Upper lobe of left lung (tissue), 6 donors: ENCODE data around the gene CYTH2. TPM values are rescaled to one million over a fixed set of nuclear protein-coding genes. Genes with fewer than 3 reads are reported as not detected.
A peak's percentile ranks its signal among the peaks of the same experiment; 100 is the strongest.

ENCODE experiments used
- ATAC-seq, 2 donors: fragments of 200-7000 bp; cut with Tn5 transposase; one replicate each; pipeline ENCODE4 v1.9.1; 2022; ENCODE audit warnings: mild to moderate bottlenecking in 2 of 2, moderate library complexity in 2 of 2; ENCODE audit not compliant: low FRiP score in 2 of 2
- DNase-seq, 2 donors: peaks; one replicate each; pipeline ENCODE4 v3.0.0-alpha.2; 2019 to 2020
- H3K27ac ChIP-seq, 4 donors: fragments of 200-600 bp; sonication (generic); one replicate each; pipeline ENCODE4 v1.5.1; 2016 to 2019
- H3K27me3 ChIP-seq, 4 donors: fragments of 200-600 bp; sonication (generic); one replicate each; pipeline ENCODE4 v1.5.1; 2017 to 2019
- H3K36me3 ChIP-seq, 4 donors: fragments of 200-600 bp; sonication (generic); one replicate each; pipeline ENCODE4 v1.5.1; 2016 to 2019
- H3K4me1 ChIP-seq, 4 donors: fragments of 200-600 bp; sonication (generic); one replicate each; pipeline ENCODE4 v1.5.1; 2018 to 2019
- H3K4me3 ChIP-seq, 4 donors: fragments of 200-600 bp; sonication (generic); one replicate each; pipeline ENCODE4 v1.5.1; 2017 to 2019; ENCODE audit warnings: mild to moderate bottlenecking in 2 of 4, moderate library complexity in 1 of 4
- H3K9me3 ChIP-seq, 4 donors: fragments of 200-600 bp; sonication (generic); one replicate each; pipeline ENCODE4 v1.5.1; 2018 to 2019
- EP300 ChIP-seq, 4 donors: sonication (generic); formaldehyde crosslinking; IDR thresholded peaks; one replicate each; pipeline ENCODE4 v1.5.1; 2017; ENCODE audit warnings: antibody characterized with exemption in 4 of 4, control low read depth in 2 of 4
- POLR2A ChIP-seq, 4 donors: fragments of 450-650 bp; IDR thresholded peaks; one replicate each; pipeline ENCODE4 v1.5.1; 2016 to 2017; ENCODE audit warnings: antibody characterized with exemption in 4 of 4, mild to moderate bottlenecking in 2 of 4
- POLR2AphosphoS5 ChIP-seq, 2 donors: sonication (generic); formaldehyde crosslinking; IDR thresholded peaks; one replicate each; pipeline ENCODE4 v1.5.1; 2017; ENCODE audit warnings: antibody characterized with exemption in 2 of 2
- WGBS, 2 donors: methylation state at CpG; one replicate each; pipeline ENCODE4 v1.1.5; 2017 to 2018; 5-methylcytosine and 5-hydroxymethylcytosine counted together
- total RNA-seq, 6 donors: library from RNA; depleted of rRNA in 4 of 6; stranded (reverse); fragments of >200 nt in 4 of 6; gene quantifications; one replicate each; pipeline versions ENCODE4 v1.1.0 to v1.2.1, GENCODE V29; 2016 to 2021
- TF ChIP-seq, protein P1 (sequence below), 6 experiments: fragments of 450-650 bp in 4 of 6; fragments of 200-600 bp in 2 of 6; sonication (generic) in 2 of 6; IDR thresholded peaks; one replicate each; pipeline ENCODE4 v1.5.1; 2016 to 2019; ENCODE audit warnings: antibody characterized with exemption in 6 of 6
- donor health status: DM: no; HTN: no; CAD: no; lungs with moderate emphysema.
- donor health status: DM: no; HTN: yes; CAD: no; lungs with severe emphysema.

The CYTH2 gene
- total RNA-seq, 6 donors from 2014 or later, result 53.4 to 195 (median 77.0) TPM

DNA sequence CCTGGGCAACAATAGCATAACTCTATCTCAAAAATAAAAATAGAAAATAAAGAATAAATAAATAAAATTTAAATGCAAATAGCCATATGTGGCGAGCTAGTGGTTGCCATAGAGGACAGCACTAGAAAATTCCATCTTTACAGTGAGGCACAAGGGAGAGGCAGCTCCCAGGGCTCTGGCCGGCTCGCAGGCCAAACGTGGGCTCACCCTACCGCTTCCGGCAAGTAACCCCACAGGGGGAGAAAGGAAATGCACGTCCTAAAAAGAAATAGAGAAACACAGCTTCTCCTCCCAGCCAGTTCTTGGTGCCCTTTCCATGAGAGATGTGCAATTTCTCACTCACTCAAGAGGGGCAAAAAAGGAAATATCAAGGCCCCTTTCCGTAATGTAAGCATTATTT lies 35.8 kb upstream of the CYTH2 start:
- Histone ChIP-seq H3K9me3 (no peaks in the 10 kb centered on the region), H3K27ac (no peak overlapping the region), H3K36me3 (no peaks in the 10 kb centered on the region), H3K4me3 (no peak overlapping the region), H3K4me1 (no peaks in the 10 kb centered on the region), H3K27me3 (no peaks in the 10 kb centered on the region)
- DNase-seq (no peak), ATAC-seq (no peak)
- TF ChIP-seq, protein P1, sequence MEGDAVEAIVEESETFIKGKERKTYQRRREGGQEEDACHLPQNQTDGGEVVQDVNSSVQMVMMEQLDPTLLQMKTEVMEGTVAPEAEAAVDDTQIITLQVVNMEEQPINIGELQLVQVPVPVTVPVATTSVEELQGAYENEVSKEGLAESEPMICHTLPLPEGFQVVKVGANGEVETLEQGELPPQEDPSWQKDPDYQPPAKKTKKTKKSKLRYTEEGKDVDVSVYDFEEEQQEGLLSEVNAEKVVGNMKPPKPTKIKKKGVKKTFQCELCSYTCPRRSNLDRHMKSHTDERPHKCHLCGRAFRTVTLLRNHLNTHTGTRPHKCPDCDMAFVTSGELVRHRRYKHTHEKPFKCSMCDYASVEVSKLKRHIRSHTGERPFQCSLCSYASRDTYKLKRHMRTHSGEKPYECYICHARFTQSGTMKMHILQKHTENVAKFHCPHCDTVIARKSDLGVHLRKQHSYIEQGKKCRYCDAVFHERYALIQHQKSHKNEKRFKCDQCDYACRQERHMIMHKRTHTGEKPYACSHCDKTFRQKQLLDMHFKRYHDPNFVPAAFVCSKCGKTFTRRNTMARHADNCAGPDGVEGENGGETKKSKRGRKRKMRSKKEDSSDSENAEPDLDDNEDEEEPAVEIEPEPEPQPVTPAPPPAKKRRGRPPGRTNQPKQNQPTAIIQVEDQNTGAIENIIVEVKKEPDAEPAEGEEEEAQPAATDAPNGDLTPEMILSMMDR (IDR thresholded peaks at IDR 0.05), result no peak
- TF ChIP-seq POLR2A (IDR thresholded peaks at IDR 0.05) (no peak), EP300 (IDR thresholded peaks at IDR 0.05) (no peak), POLR2AphosphoS5 (IDR thresholded peaks at IDR 0.05) (no peak)
- 59 to 62% methylated on average over 8 of the region's 8 CpGs for WGBS, 2 donors

DNA sequence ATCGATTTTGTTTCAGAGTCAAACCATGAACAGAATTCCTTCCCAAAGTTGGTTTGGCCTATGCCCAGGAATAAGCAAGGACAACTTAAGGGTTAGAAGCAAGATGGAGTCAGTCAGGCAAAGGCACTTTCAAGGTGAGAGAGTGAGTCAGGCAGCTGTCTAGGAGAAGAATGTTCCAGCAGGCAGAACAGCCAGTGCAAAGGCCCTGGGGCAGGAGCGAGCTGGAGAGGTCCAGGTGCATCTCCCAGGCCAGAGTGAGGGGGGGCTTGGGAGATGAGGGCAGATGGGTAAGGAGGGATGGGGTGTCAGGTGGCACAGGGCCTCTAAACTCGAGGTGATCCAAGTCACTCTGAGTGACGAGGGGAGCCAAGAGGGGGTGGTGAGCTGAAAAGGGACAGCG lies 32.6 kb upstream of the CYTH2 start:
- no peak overlapping the region for H3K27ac ChIP-seq
- H3K4me1 ChIP-seq, result no peaks in the 10 kb centered on the region
- peaks cover 0 to under 1% (median 0%) of the 10 kb centered on the region in 4 donors for H3K27me3 ChIP-seq
- no peak overlapping the region for H3K4me3 ChIP-seq
- no peaks in the 10 kb centered on the region for H3K9me3 ChIP-seq
- ATAC-seq (no peak), DNase-seq (no peak)
- TF ChIP-seq POLR2AphosphoS5 (IDR thresholded peaks at IDR 0.05) (no peak), EP300 (IDR thresholded peaks at IDR 0.05) (no peak), POLR2A (IDR thresholded peaks at IDR 0.05) (no peak)
- TF ChIP-seq, protein P1 (IDR thresholded peaks at IDR 0.05), result no peak
- H3K36me3 ChIP-seq, result no peaks in the 10 kb centered on the region
- 82 to 85% methylated on average over 5 of the region's 5 CpGs for WGBS, 2 donors

DNA sequence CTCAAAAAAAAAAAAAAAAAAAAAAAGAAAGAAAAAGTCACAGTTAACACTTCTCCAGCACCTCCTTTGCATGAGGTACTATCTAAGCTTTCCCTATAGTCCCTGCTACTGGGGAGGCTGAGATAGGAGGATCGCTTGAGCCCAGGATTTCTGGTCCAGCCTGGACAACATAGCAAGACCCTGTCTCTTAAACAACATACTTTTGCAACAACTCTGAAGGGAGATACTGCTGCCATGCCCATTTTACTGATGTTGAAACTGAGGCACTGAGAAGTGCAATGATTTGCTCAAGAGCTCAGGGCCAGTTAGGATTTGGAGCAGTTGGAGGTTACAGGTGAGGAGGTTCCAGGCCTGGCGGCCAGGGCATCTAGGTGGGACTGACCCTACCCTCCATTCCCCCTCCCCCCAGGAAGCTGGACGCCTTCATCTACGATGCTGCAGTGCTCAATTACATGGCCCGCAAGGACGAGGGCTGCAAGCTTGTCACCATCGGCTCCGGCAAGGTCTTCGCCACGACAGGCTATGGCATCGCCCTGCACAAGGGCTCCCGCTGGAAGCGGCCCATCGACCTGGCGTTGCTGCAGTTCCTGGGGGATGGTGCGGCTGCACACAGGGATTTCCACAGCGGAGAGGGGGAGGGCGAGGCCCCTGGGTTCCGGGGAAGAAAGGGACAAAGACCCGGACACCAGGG lies 27.7 kb upstream of the CYTH2 start:
- Histone ChIP-seq H3K27me3 (peaks cover 0 to 23% (median 9%) of the 10 kb centered on the region in 4 donors), H3K4me1 (peaks cover 19 to 32% (median 23%) of the 10 kb centered on the region in 4 donors), H3K4me3 (no peak overlapping the region), H3K36me3 (no peaks in the 10 kb centered on the region), H3K27ac (no peak overlapping the region), H3K9me3 (no peaks in the 10 kb centered on the region)
- peak in 1 of 2 donors; percentile 68 for DNase-seq
- TF ChIP-seq POLR2A (IDR thresholded peaks at IDR 0.05), result no peak
- TF ChIP-seq, protein P1 (IDR thresholded peaks at IDR 0.05), result no peak
- no peak for TF ChIP-seq EP300 (IDR thresholded peaks at IDR 0.05)
- TF ChIP-seq POLR2AphosphoS5 (IDR thresholded peaks at IDR 0.05), result no peak
- WGBS, 2 donors, result 97% methylated on average over 7 to 14 of the region's 20 CpGs
- no peak for ATAC-seq

DNA sequence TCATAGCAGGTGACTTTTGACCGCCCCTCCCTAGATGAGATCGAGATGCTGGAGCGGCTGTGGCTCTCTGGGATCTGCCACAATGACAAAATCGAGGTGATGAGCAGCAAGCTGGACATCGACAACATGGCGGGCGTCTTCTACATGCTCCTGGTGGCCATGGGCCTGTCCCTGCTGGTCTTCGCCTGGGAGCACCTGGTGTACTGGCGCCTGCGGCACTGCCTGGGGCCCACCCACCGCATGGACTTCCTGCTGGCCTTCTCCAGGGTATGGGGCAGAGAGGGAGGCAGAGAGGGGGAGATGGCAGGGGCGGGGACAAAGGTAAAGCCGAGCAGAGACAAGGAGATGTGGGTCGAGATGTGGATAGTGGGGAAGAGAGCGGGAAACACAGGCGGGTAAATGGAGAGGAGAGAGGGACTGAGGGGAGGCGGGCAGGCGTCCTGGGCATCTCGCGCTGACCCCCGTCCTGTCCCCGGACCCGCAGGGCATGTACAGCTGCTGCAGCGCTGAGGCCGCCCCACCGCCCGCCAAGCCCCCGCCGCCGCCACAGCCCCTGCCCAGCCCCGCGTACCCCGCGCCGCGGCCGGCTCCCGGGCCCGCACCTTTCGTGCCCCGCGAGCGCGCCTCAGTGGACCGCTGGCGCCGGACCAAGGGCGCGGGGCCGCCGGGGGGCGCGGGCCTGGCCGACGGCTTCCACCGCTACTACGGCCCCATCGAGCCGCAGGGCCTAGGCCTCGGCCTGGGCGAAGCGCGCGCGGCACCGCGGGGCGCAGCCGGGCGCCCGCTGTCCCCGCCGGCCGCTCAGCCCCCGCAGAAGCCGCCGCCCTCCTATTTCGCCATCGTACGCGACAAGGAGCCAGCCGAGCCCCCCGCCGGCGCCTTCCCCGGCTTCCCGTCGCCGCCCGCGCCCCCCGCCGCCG lies 26.8 kb upstream of the CYTH2 start:
- Histone ChIP-seq H3K4me3 (peak overlapping the region in 2 of 4 donors; percentile 77 to 92), H3K36me3 (peaks cover 0 to 4% (median 2%) of the 10 kb centered on the region in 4 donors), H3K27me3 (peaks cover 0 to 23% (median 9%) of the 10 kb centered on the region in 4 donors), H3K4me1 (peaks cover 21 to 35% (median 25%) of the 10 kb centered on the region in 4 donors), H3K27ac (no peak overlapping the region), H3K9me3 (no peaks in the 10 kb centered on the region)
- 50 to 60% methylated on average over 40 to 43 of the region's 94 CpGs for WGBS, 2 donors
- TF ChIP-seq EP300 (IDR thresholded peaks at IDR 0.05) (no peak), POLR2AphosphoS5 (IDR thresholded peaks at IDR 0.05) (no peak), POLR2A (IDR thresholded peaks at IDR 0.05) (no peak)
- TF ChIP-seq, protein P1 (IDR thresholded peaks at IDR 0.05), result no peak
- DNase-seq (peak in 1 of 2 donors; percentile 83), ATAC-seq (no peak)
